HCT116 (cell line): ENCODE data around the gene HEXB. TPM values are rescaled to one million over a fixed set of nuclear protein-coding genes. Genes with fewer than 3 reads are reported as not detected.
"Not testable (repeated sequence)": the region's sequence is repeated elsewhere in the genome, so short reads cannot be mapped to it uniquely, and the experiment has no call there.

Source experiments
- ATAC-seq: fragments of 200-7000 bp; cut with Tn5 transposase; 2 replicates; pipeline ENCODE4 v1.9.1; 2020; ENCODE audit warnings: mild to moderate bottlenecking, moderate library complexity
- BruUV-seq: library from RNA; stranded (reverse); fragments of 400-500 nt; replicated peaks from 2 replicates; lab custom pipeline; 2021; lab: Mats Ljungman, UMichigan
- CTCF ChIA-PET: fragments of 300-600 bp; sonication (Branson Sonifier 250); formaldehyde crosslinking; loops from one replicate; lab custom pipeline; 2021; ENCODE audit warnings: antibody characterized with exemption; lab: Charles Lee
- POLR2A ChIA-PET: fragments of 300-600, 350-600 bp; sonication (Branson Sonifier 250); formaldehyde crosslinking; loops from one replicate; lab custom pipeline; 2021; ENCODE audit warnings: antibody characterized with exemption; lab: Charles Lee
- RAD21 ChIA-PET, 2 experiments: fragments of 300-600 bp; sonication (Branson Sonifier 250); formaldehyde crosslinking; loops; one replicate each; lab custom pipeline; 2023; ENCODE audit warnings: low total read pairs in 2 of 2; ENCODE audit not compliant: uncharacterized antibody in 2 of 2, unreplicated experiment in 2 of 2, low non-redundant PET in 1 of 2; lab: Charles Lee
- DNase-seq: peaks from one replicate; pipeline ENCODE4 v3.0.0-alpha.2; 2010; ENCODE audit warnings: low read depth, low spot score
- H2AFZ ChIP-seq: fragments of 200-600 bp; shearing (Covaris generic), sonication (generic); 2 replicates; pipeline ENCODE4 v1.6.1; 2017; ENCODE audit warnings: low read depth, mixed run types, mixed read lengths, antibody characterized with exemption, low read length; ENCODE audit not compliant: poor library complexity, severe bottlenecking
- H3K27ac ChIP-seq: 2 replicates; pipeline ENCODE4 v1.5.1; 2012; ENCODE audit warnings: low read depth, low read length
- H3K27me3 ChIP-seq: fragments of 200-600 bp; sonication (generic); 2 replicates; pipeline ENCODE4 v1.6.1; 2016; ENCODE audit warnings: mixed run types, low read length, mixed read lengths; ENCODE audit not compliant: insufficient read depth
- H3K36me3 ChIP-seq, 2 experiments: fragments of 200-500 bp in 1 of 2; fragments of 200-600 bp in 1 of 2; sonication (Bioruptor generic) in 1 of 2; sonication (generic) in 1 of 2; 2 replicates each; pipeline versions ENCODE4 v1.5.1 to v1.6.1; 2014 to 2016; ENCODE audit warnings: low read length in 2 of 2, inconsistent platforms in 1 of 2, mixed read lengths in 1 of 2, mixed run types in 1 of 2; ENCODE audit not compliant: insufficient read depth in 2 of 2, control insufficient read depth in 1 of 2
- H3K4me1 ChIP-seq, 2 experiments: fragments of 200-600 bp in 1 of 2; sonication (generic) in 1 of 2; 2 replicates each; pipeline versions ENCODE4 v1.5.1 to v1.6.1; 2012 to 2017; ENCODE audit warnings: low read length in 2 of 2, inconsistent platforms in 1 of 2, mild to moderate bottlenecking in 1 of 2, mixed read lengths in 1 of 2, mixed run types in 1 of 2, moderate library complexity in 1 of 2; ENCODE audit not compliant: insufficient read depth in 2 of 2, control insufficient read depth in 1 of 2
- H3K4me2 ChIP-seq: fragments of 200-600 bp; sonication (generic); 2 replicates; pipeline ENCODE4 v1.6.1; 2017; ENCODE audit warnings: mixed run types, low read length, mixed read lengths
- H3K4me3 ChIP-seq, 2 experiments: fragments of 200-600 bp in 1 of 2; sonication (generic) in 1 of 2; replicated peaks in 1 of 2; 2 replicates each; pipeline ENCODE4 v1.5.1; 2011 to 2016; ENCODE audit warnings: low read length in 2 of 2, control low read depth in 1 of 2, low read depth in 1 of 2, mild to moderate bottlenecking in 1 of 2, mixed read lengths in 1 of 2, mixed run types in 1 of 2
- H3K79me2 ChIP-seq: fragments of 200-600 bp; sonication (generic); 2 replicates; pipeline ENCODE4 v1.6.1; 2017; ENCODE audit warnings: mild to moderate bottlenecking, mixed run types, low read length, moderate library complexity, mixed read lengths; ENCODE audit not compliant: insufficient read depth
- H3K9ac ChIP-seq: fragments of 200-600 bp; sonication (generic); 2 replicates; pipeline ENCODE4 v1.6.1; 2016; ENCODE audit warnings: low read length, mixed read lengths
- H3K9me2 ChIP-seq: fragments of 200-600 bp; sonication (generic), shearing (Covaris generic); 2 replicates; pipeline ENCODE4 v1.6.1; 2017; ENCODE audit warnings: mixed run types, mild to moderate bottlenecking, moderate library complexity; ENCODE audit not compliant: insufficient read depth
- H3K9me3 ChIP-seq, 2 experiments: fragments of 200-500 bp in 1 of 2; fragments of 200-600 bp in 1 of 2; sonication (Bioruptor generic) in 1 of 2; sonication (generic) in 1 of 2; 2 replicates each; pipeline ENCODE4 v1.6.1; 2014 to 2017; ENCODE audit warnings: low read length in 2 of 2, mixed read lengths in 2 of 2, inconsistent platforms in 1 of 2, low read depth in 1 of 2, mild to moderate bottlenecking in 1 of 2, mixed run types in 1 of 2, moderate library complexity in 1 of 2; ENCODE audit not compliant: control insufficient read depth in 1 of 2, insufficient read depth in 1 of 2
- H4K20me1 ChIP-seq: fragments of 200-600 bp; sonication (generic), shearing (Covaris generic); 2 replicates; pipeline ENCODE4 v1.6.1; 2017; ENCODE audit warnings: mixed run types, mild to moderate bottlenecking, moderate library complexity; ENCODE audit not compliant: insufficient read depth
- CEBPB ChIP-seq: IDR thresholded peaks from 2 replicates; pipeline ENCODE4 v1.6.1; 2012; ENCODE audit warnings: low read depth
- EZH2phosphoT487 ChIP-seq: fragments of 200-600 bp; IDR thresholded peaks from 2 replicates; pipeline ENCODE4 v1.6.1; 2018; ENCODE audit warnings: antibody characterized with exemption, borderline replicate concordance
- POLR2AphosphoS5 ChIP-seq: IDR thresholded peaks from 2 replicates; pipeline ENCODE4 v1.6.1; 2011; ENCODE audit warnings: mild to moderate bottlenecking, low read depth, low read length, moderate library complexity
- ZNF274 ChIP-seq: fragments of 200-500 bp; sonication (Bioruptor generic); IDR thresholded peaks from 2 replicates; pipeline ENCODE4 v1.6.1; 2014; ENCODE audit warnings: mild to moderate bottlenecking, low read depth, low read length, inconsistent platforms
- intact Hi-C: fragments of 100-400 bp; cut with micrococcal nuclease; formaldehyde crosslinking; loops from 2 replicates; pipeline ENCODE4 v1.10.0; 2022
- total RNA-seq: library from RNA; stranded (reverse); gene quantifications from one replicate; pipeline ENCODE4 v1.2.1, GENCODE V29; 2021; ENCODE audit not compliant: unreplicated experiment

The HEXB gene
- total RNA-seq, 1 experiment from 2014 or later, result 123 TPM

- TF ChIP-seq EZH2phosphoT487 (no peak), CEBPB (no peak), POLR2AphosphoS5 (no peak), ZNF274 (no peak)
These were observed 11.8 kb upstream of the HEXB start (continued) for GRCh38 chr5:74673011-74673790.

GRCh38 chr5:74676466-74676865, 8.6 kb upstream of the HEXB start:
- DNase-seq, ATAC-seq, H3K27me3 ChIP-seq, RAD21 ChIA-PET, H4K20me1 ChIP-seq, H3K4me3 ChIP-seq, H3K9me3 ChIP-seq, H3K4me1 ChIP-seq, H3K27ac ChIP-seq, H2AFZ ChIP-seq, H3K79me2 ChIP-seq, H3K9me2 ChIP-seq, POLR2A ChIA-PET, BruUV-seq, H3K4me2 ChIP-seq, CTCF ChIA-PET, H3K36me3 ChIP-seq, H3K9ac ChIP-seq: not testable (repeated sequence)
- intact Hi-C loops, result loop anchor here (10.0 kb wide), 1 partner anchor 1578 kb away; no protein-coding TSS in a partner anchor

- H3K27me3 ChIP-seq, BruUV-seq, ATAC-seq, H3K4me1 ChIP-seq, H3K9ac ChIP-seq, H3K9me3 ChIP-seq, POLR2A ChIA-PET, H2AFZ ChIP-seq, H3K27ac ChIP-seq, H3K9me2 ChIP-seq, CTCF ChIA-PET, RAD21 ChIA-PET, H3K4me2 ChIP-seq, H3K79me2 ChIP-seq, DNase-seq, H4K20me1 ChIP-seq, H3K4me3 ChIP-seq, H3K36me3 ChIP-seq: not testable (repeated sequence)
- intact Hi-C loops, result loop anchor here (10.0 kb wide), 1 partner anchor 1577 kb away; no protein-coding TSS in a partner anchor
These were observed 6.9 kb upstream of the HEXB start for GRCh38 chr5:74678123-74678522.

GRCh38 chr5:74679300-74679699, 5.7 kb upstream of the HEXB start:
- H3K9me2 ChIP-seq, H3K4me3 ChIP-seq, H2AFZ ChIP-seq, CTCF ChIA-PET, H3K36me3 ChIP-seq, BruUV-seq, H3K27me3 ChIP-seq, H3K4me2 ChIP-seq, DNase-seq, RAD21 ChIA-PET, H3K4me1 ChIP-seq, H3K79me2 ChIP-seq, H4K20me1 ChIP-seq, H3K27ac ChIP-seq, H3K9ac ChIP-seq, H3K9me3 ChIP-seq, ATAC-seq: not testable (repeated sequence)
- POLR2A ChIA-PET, result interaction anchor here (0.7 kb wide), 1 partner anchor 247 kb away, joined by 6 read pairs; no protein-coding TSS in a partner anchor
- intact Hi-C loops, result loop anchor here (10.0 kb wide), 1 partner anchor 1576 kb away; no protein-coding TSS in a partner anchor
